Measurements from ENCODE around the gene APLP2. TPM values are rescaled to one million over a fixed set of nuclear protein-coding genes. Genes with fewer than 3 reads are reported as not detected.

Gene APLP2
- total and polyA plus RNA-seq, 9 of the 15 experiments (the other 6 are each of a cell fraction or from before 2014, with no cell fraction given), result 17.4 to 164 (median 118) TPM

DNA sequence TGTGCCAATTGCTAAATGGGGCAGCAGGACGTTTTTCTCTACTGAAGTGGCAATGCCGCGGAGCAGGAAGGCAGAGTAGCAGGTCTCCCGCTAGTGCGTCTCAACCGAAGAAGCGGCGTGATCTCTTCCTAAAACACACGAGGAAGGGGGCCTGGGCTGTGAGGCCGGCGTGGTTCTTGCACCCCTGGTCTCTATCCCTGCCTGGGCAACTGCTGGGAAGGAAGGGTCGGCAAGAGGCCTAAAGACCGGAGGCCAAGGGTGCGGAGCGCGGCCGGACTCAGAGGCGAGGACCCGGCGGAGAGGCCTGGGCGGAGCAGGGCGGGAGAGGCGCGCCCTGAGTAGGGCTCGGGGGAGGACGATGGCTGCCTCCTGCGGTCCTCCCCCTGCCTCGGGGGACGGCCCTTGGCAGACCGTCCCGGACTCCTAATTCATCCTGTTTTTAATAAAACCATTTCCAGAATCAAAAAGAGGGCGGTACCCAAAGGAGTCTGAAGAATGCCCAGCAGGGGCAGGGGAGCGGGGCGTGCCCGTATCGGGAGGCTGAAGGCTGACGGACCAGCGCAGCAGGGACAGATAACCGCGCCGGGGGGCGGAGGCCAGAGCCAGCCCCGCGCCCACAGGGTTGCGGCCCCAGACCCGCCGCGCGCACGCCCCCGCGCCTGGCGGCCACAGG, 572 bp upstream of the APLP2 start (continued):
- TF ChIP-seq SIN3A (IDR thresholded peaks at IDR 0.05; ENCODE audit: borderline replicate concordance in 2 of 2, control insufficient read depth in 1 of 2, low read depth in 2 of 2, low read length in 2 of 2), result peak in 1 of 2 experiments; percentile 15; a peak in 1 of 4 replicates
- TF ChIP-seq, protein P1, sequence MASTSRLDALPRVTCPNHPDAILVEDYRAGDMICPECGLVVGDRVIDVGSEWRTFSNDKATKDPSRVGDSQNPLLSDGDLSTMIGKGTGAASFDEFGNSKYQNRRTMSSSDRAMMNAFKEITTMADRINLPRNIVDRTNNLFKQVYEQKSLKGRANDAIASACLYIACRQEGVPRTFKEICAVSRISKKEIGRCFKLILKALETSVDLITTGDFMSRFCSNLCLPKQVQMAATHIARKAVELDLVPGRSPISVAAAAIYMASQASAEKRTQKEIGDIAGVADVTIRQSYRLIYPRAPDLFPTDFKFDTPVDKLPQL (IDR thresholded peaks at IDR 0.05; ENCODE audit: extremely low read depth, insufficient read length), result no peak
- 0 out of 2 replicates have a peak, but pooled peaks have one; percentile 16 for TF ChIP-seq ARID1B (IDR thresholded peaks at IDR 0.05)
- peak; percentile 32 for TF ChIP-seq RBBP5 (IDR thresholded peaks at IDR 0.05; ENCODE audit: borderline replicate concordance, insufficient read depth, low read length, poor library complexity, severe bottlenecking)
- no peak for TF ChIP-seq CREB3 (tag; conservative IDR thresholded peaks at IDR 0.05; ENCODE audit: low read depth)
- TF ChIP-seq SMAD4 (CRISPR knock-in tag; conservative IDR thresholded peaks at IDR 0.05), result peak; percentile 28; the same call in 1 of the 2 replicates
- TF ChIP-seq NCOA4 (IDR thresholded peaks at IDR 0.05; ENCODE audit: partially characterized antibody), result no peak
- TF ChIP-seq ZNF274 (IDR thresholded peaks at IDR 0.05; ENCODE audit: borderline replicate concordance, low read depth, low read length), result no peak
- no peak for TF ChIP-seq ZNF282 (CRISPR knock-in tag; IDR thresholded peaks at IDR 0.05)
- TF ChIP-seq PHF21A (IDR thresholded peaks at IDR 0.05; ENCODE audit: borderline replicate concordance, low read depth), result no peak
- no peak for TF ChIP-seq MTA1 (IDR thresholded peaks at IDR 0.05; ENCODE audit: borderline replicate concordance)
- TF ChIP-seq NFATC3 (IDR thresholded peaks at IDR 0.05), result no peak
- TF ChIP-seq SREBF2 (CRISPR knock-in tag; IDR thresholded peaks at IDR 0.05), result no peak
- no peak for TF ChIP-seq ZSCAN32 (CRISPR knock-in tag; IDR thresholded peaks at IDR 0.05)
- peak; percentile 51; the same call in 1 of the 2 replicates for TF ChIP-seq XRCC5 (IDR thresholded peaks at IDR 0.05; ENCODE audit: low read depth, low read length)
- TF ChIP-seq ZFX (CRISPR knock-in tag; IDR thresholded peaks at IDR 0.05), result peak; percentile 74
- no peak for TF ChIP-seq ZNF316 (IDR thresholded peaks at IDR 0.05)
- TF ChIP-seq, protein P2, sequence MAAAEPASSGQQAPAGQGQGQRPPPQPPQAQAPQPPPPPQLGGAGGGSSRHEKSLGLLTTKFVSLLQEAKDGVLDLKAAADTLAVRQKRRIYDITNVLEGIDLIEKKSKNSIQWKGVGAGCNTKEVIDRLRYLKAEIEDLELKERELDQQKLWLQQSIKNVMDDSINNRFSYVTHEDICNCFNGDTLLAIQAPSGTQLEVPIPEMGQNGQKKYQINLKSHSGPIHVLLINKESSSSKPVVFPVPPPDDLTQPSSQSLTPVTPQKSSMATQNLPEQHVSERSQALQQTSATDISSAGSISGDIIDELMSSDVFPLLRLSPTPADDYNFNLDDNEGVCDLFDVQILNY (CRISPR knock-in tag; IDR thresholded peaks at IDR 0.05), result no peak
- TF ChIP-seq CUX1 (CRISPR knock-in tag; IDR thresholded peaks at IDR 0.05), result no peak
- TF ChIP-seq TRIM28 (IDR thresholded peaks at IDR 0.05), result peak; percentile 25; the same call in 1 of the 2 replicates
